Measurements from ENCODE around the gene KIF3B. TPM values are rescaled to one million over a fixed set of nuclear protein-coding genes. Genes with fewer than 3 reads are reported as not detected.
"Not testable (repeated sequence)": the region's sequence is repeated elsewhere in the genome, so short reads cannot be mapped to it uniquely, and the experiment has no call there.

Gene KIF3B
- total RNA-seq, 4 donors from 2014 or later: 26.6 to 46.5 (median 37.5) TPM

DNA sequence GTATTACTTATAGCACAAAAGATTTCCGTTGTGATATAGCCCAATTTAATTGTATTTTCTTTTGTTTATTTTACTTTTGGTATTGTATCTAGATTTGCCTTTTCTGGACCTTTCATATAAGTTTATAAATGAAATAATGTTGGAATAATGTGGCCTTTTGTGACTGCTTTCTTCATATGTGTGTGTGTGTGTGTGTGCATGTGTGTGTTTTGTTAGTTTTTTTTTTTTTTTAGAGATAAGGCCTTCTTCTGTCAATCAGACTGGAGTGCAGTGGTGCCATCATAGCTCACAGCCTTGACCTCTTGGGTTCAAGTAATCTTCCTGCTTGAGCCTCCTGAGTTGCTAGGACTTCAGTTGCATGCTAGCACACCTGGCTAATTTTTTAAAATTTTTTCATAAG lies 42.9 kb downstream of the KIF3B start:
- Histone ChIP-seq H3K36me3 (peaks cover 0 to 15% (median 6%) of the 10 kb centered on the region in 4 donors), H3K27me3 (no peaks in the 10 kb centered on the region), H3K4me1 (no peaks in the 10 kb centered on the region), H3K27ac (no peak overlapping the region), H3K9me3 (no peaks in the 10 kb centered on the region), H3K4me3 (no peak overlapping the region)
- WGBS, 2 donors (ENCODE audit: low coverage in 1 of 2): 71 to 88% methylated on average over 1 of the region's 1 CpG
- no peak for TF ChIP-seq POLR2AphosphoS5 (IDR thresholded peaks at IDR 0.05)
- no peak for TF ChIP-seq POLR2A (IDR thresholded peaks at IDR 0.05)
- no peak for TF ChIP-seq CTCF (IDR thresholded peaks at IDR 0.05)
- TF ChIP-seq EP300 (IDR thresholded peaks at IDR 0.05; ENCODE audit: low read depth): no peak
- no peak for DNase-seq
- intact Hi-C loops (cut with DNase I; ENCODE audit: low total_unique reads) (no loop called here), in situ Hi-C loops (cut with MboI; ENCODE audit: low pct_ligation_motif_present in 1 of 4, low pct_unique_long_range_greater_than_20kb in 1 of 4, low sequenced_read_pairs in 3 of 4) (no loop called here)

DNA sequence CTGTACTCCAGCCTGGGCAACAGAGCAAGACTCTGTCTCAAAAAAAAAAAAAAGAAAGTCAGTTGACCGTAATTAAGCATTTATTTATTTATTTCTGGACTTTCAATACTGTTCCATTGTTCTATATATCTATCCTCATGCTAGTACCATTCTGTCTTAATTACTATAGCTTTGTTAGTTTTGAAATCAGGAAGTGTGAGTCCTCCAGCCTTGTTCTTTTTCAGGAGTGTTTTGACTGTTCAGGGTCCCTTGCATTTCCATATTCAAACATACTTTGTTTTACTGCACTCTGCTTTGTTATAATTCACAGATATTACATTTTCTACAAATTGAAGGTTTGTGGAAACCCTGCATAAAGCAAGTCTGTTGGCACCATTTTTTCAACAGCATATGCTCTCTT lies 43.9 kb downstream of the KIF3B start:
- Histone ChIP-seq H3K4me3 (no peak overlapping the region), H3K27ac (no peak overlapping the region), H3K9me3 (no peaks in the 10 kb centered on the region), H3K36me3 (peaks cover 0 to 12% (median 5%) of the 10 kb centered on the region in 4 donors), H3K27me3 (no peaks in the 10 kb centered on the region), H3K4me1 (peaks cover 0 to 8% (median 7%) of the 10 kb centered on the region in 4 donors)
- intact Hi-C loops (cut with DNase I; ENCODE audit: low total_unique reads) (no loop called here), in situ Hi-C loops (cut with MboI; ENCODE audit: low pct_ligation_motif_present in 1 of 4, low pct_unique_long_range_greater_than_20kb in 1 of 4, low sequenced_read_pairs in 3 of 4) (no loop called here)
- DNase-seq: no peak
- WGBS, 2 donors (ENCODE audit: low coverage in 1 of 2): 77 to 94% methylated on average over 1 of the region's 1 CpG
- no peak for TF ChIP-seq POLR2AphosphoS5 (IDR thresholded peaks at IDR 0.05)
- TF ChIP-seq CTCF (IDR thresholded peaks at IDR 0.05): no peak
- no peak for TF ChIP-seq POLR2A (IDR thresholded peaks at IDR 0.05)
- no peak for TF ChIP-seq EP300 (IDR thresholded peaks at IDR 0.05; ENCODE audit: low read depth)

- DNase-seq; intact Hi-C loops (cut with DNase I; ENCODE audit: low total_unique reads); H3K27me3 ChIP-seq; H3K4me1 ChIP-seq; H3K4me3 ChIP-seq; in situ Hi-C loops (cut with MboI; ENCODE audit: low pct_ligation_motif_present in 1 of 4, low pct_unique_long_range_greater_than_20kb in 1 of 4, low sequenced_read_pairs in 3 of 4); H3K9me3 ChIP-seq; H3K27ac ChIP-seq: not testable (repeated sequence)
- 92 to 97% methylated on average over 6 to 12 of the region's 12 CpGs for WGBS, 2 donors (ENCODE audit: low coverage in 1 of 2)
- peaks cover 0 to 14% (median 2%) of the 10 kb centered on the region in 4 donors for H3K36me3 ChIP-seq
Observed at GRCh38 chr20:32322260-32322659, 44.8 kb downstream of the KIF3B start.

DNA sequence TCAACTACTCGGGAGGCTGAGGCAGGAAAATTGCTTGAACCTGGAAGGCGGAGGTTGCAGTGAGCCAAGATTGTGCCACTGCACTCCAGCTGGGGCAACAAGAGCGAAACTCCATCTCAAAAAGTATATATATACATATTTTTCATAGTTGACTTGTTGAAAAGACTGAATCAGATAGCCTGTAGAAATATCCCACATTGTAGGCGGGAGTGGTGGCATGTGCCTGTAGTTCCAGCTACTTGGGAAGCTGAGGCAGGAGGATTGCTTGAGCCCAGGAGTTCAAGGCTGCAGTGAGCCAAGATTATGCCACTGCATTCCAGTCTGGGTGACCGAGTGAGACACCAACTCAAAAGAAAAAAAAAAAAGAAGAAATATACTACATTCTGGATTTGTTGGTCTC lies 46.3 kb downstream of the KIF3B start:
- H3K9me3 ChIP-seq; in situ Hi-C loops (cut with MboI; ENCODE audit: low pct_ligation_motif_present in 1 of 4, low pct_unique_long_range_greater_than_20kb in 1 of 4, low sequenced_read_pairs in 3 of 4); H3K4me3 ChIP-seq; H3K36me3 ChIP-seq; intact Hi-C loops (cut with DNase I; ENCODE audit: low total_unique reads); H3K27ac ChIP-seq; H3K27me3 ChIP-seq; H3K4me1 ChIP-seq; DNase-seq: not testable (repeated sequence)
- 95 to 100% methylated on average over 2 to 5 of the region's 5 CpGs for WGBS, 2 donors (ENCODE audit: low coverage in 1 of 2)

DNA sequence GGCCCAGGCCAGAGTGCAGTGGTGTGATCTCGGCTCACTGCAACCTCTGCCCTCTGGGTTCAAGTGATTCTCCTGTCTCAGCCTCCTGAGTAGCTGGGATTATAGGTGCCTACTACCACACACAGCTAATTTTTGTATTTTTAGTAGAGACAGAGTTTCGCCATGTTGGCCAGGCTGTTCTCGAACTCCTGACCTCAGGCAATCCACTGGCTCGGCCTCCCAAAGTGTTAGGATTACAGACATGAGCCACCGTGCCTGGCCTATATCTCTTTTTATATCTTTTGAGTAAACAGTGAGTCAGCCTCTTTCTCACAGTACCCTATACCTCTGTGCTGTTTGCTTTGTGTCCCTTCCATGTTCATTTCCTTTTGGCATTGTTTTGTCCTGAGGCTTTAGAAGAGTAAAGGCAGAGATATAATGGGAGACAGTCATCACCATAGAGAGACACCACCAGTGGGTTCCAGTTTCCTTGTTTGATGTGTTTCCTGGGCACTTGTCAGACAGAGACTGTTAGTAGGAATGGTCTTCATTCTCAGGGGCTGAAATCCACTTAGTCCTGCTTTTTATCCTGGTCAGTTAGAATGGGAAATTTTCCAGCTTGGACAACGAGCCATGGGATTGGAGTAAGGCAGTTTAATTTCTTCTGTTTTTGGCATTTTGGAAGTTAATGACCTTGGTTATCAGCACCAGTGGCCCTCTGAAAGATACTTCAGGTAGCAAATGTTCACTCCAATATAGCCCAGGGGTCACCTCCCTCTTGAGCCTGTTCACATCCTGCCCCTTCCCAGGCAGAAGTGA lies 48.5 kb downstream of the KIF3B start:
- intact Hi-C loops (cut with DNase I; ENCODE audit: low total_unique reads): no loop called here
- no peak for TF ChIP-seq EP300 (IDR thresholded peaks at IDR 0.05; ENCODE audit: low read depth)
- peak in 1 of 3 donors; percentile 27 for TF ChIP-seq POLR2AphosphoS5 (IDR thresholded peaks at IDR 0.05)
- in situ Hi-C loops (cut with MboI; ENCODE audit: low pct_ligation_motif_present in 1 of 4, low pct_unique_long_range_greater_than_20kb in 1 of 4, low sequenced_read_pairs in 3 of 4): loop anchor here in 2 of 4 donors (25.0 kb wide), 1 partner anchor 336 kb away; the partner anchor contains the start of gene C20orf203 (in 2 of the 2)
- Histone ChIP-seq H3K9me3 (no peaks in the 10 kb centered on the region), H3K4me3 (no peak overlapping the region), H3K27me3 (no peaks in the 10 kb centered on the region), H3K4me1 (peaks cover 0 to 8% (median 7%) of the 10 kb centered on the region in 4 donors), H3K36me3 (peaks cover 0 to 8% (median under 1%) of the 10 kb centered on the region in 4 donors), H3K27ac (peak overlapping the region; percentile 44 to 78 (median 56))
- DNase-seq: peak; percentile 49
- 31 to 56% methylated on average over 5 to 6 of the region's 6 CpGs for WGBS, 2 donors (ENCODE audit: low coverage in 1 of 2)
